Cardiac fibroblast (primary cell): Measurements from ENCODE around the gene TMEM108.

Source experiments
- DNase-seq, 2 donors: peaks; one replicate each; pipeline versions ENCODE4 v3.0.0 to v3.0.0-alpha.2; 2010; ENCODE audit warnings: low read depth in 2 of 2
- H3K4me3 ChIP-seq, 2 donors: replicated peaks in 1 of 2; 1 replicate in 1 of 2; 2 replicates in 1 of 2; pipeline ENCODE4 v1.5.1; 2011; ENCODE audit warnings: low read depth in 2 of 2, low read length in 2 of 2, mild to moderate bottlenecking in 2 of 2, moderate library complexity in 1 of 2
- CTCF ChIP-seq: IDR thresholded peaks from one replicate; pipeline ENCODE4 v1.5.1; 2011; ENCODE audit warnings: low read depth, mild to moderate bottlenecking, low read length, inconsistent platforms

TMEM108 gene

GRCh38 chr3:133425898-133426297 lies 387.7 kb downstream of the TMEM108 start:
- H3K4me3 ChIP-seq, result no peak overlapping the region
- TF ChIP-seq CTCF, result no peak
- no peak for DNase-seq

- DNase-seq, result peak; percentile 55 to 85
Measured at GRCh38 chr3:133426721-133427120, 388.5 kb downstream of the TMEM108 start.

GRCh38 chr3:133428552-133428951 lies 390.4 kb downstream of the TMEM108 start:
- DNase-seq, result no peak
- no peak for TF ChIP-seq CTCF
- H3K4me3 ChIP-seq, result no peak overlapping the region

More at GRCh38 chr3:133426721-133427120, 388.5 kb downstream of the TMEM108 start:
- no peak overlapping the region for H3K4me3 ChIP-seq
- TF ChIP-seq CTCF, result no peak

- H3K4me3 ChIP-seq, result no peak overlapping the region
- no peak for TF ChIP-seq CTCF
- no peak for DNase-seq
Measured at GRCh38 chr3:133429063-133429462, 390.9 kb downstream of the TMEM108 start.

- TF ChIP-seq CTCF, result no peak
- H3K4me3 ChIP-seq, result no peak overlapping the region
- no peak for DNase-seq
Measured at GRCh38 chr3:133439563-133439962, 401.4 kb downstream of the TMEM108 start.

- TF ChIP-seq CTCF, result no peak
- DNase-seq, result no peak
- no peak overlapping the region for H3K4me3 ChIP-seq
Measured at GRCh38 chr3:133440652-133441051, 402.5 kb downstream of the TMEM108 start.

- no peak overlapping the region for H3K4me3 ChIP-seq
- DNase-seq, result no peak
- no peak for TF ChIP-seq CTCF
Measured at GRCh38 chr3:133441867-133442270, 403.7 kb downstream of the TMEM108 start.
